Stomach (tissue), 4 donors: Measurements from ENCODE around the gene OSBPL9.

Experiments
- CTCF ChIP-seq, 7 experiments: fragments of 450-650 bp in 4 of 7; fragments of 200-600 bp in 3 of 7; sonication (generic) in 3 of 7; IDR thresholded peaks; one replicate each; pipeline ENCODE4 v1.5.1; 2016 to 2019; ENCODE audit warnings: antibody characterized with exemption in 7 of 7, control low read depth in 2 of 7, mild to moderate bottlenecking in 1 of 7
- POLR2A ChIP-seq, 4 donors: fragments of 450-650 bp; IDR thresholded peaks; one replicate each; pipeline ENCODE4 v1.6.1; 2016; ENCODE audit warnings: antibody characterized with exemption in 4 of 4, control low read depth in 2 of 4, mild to moderate bottlenecking in 1 of 4, moderate library complexity in 1 of 4

- TF ChIP-seq CTCF (IDR thresholded peaks at IDR 0.05), result no peak
- no peak for TF ChIP-seq POLR2A (IDR thresholded peaks at IDR 0.05)
Measured at GRCh38 chr1:51663721-51664120, 46.8 kb downstream of the OSBPL9 start.
